Activated naive CD8-positive, alpha-beta T cell treated with anti-CD3 and anti-CD28 coated beads for 36 hours (primary cell): ENCODE results near the gene NXPH4. TPM values are rescaled to one million over a fixed set of nuclear protein-coding genes. Genes with fewer than 3 reads are reported as not detected.

Experiments used
- DNase-seq: peaks from one replicate; pipeline ENCODE4 v3.0.0; 2021
- H3K27ac Mint-ChIP-seq: one replicate; pipeline ENCODE4 v1.8.0; 2022; ENCODE audit warnings: mild to moderate bottlenecking, moderate library complexity, mixed read lengths
- H3K27me3 Mint-ChIP-seq: one replicate; pipeline ENCODE4 v1.8.0; 2022; ENCODE audit warnings: mild to moderate bottlenecking, mixed read lengths
- H3K36me3 Mint-ChIP-seq: one replicate; pipeline ENCODE4 v1.8.0; 2021; ENCODE audit warnings: mild to moderate bottlenecking, mixed read lengths
- H3K4me1 Mint-ChIP-seq: one replicate; pipeline ENCODE4 v1.8.0; 2021; ENCODE audit warnings: mixed read lengths
- H3K4me3 Mint-ChIP-seq: one replicate; pipeline ENCODE4 v1.8.0; 2022; ENCODE audit warnings: mild to moderate bottlenecking, moderate library complexity, mixed read lengths
- H3K9me3 Mint-ChIP-seq: one replicate; pipeline ENCODE4 v1.8.0; 2022; ENCODE audit warnings: mixed read lengths
- total RNA-seq, 2 experiments: library from RNA; stranded (reverse); gene quantifications; one replicate each; pipeline ENCODE4 v1.2.3, GENCODE V29; 2021

The NXPH4 gene
- total RNA-seq, 2 experiments from 2014 or later: 0.19 to 0.26 TPM

DNA sequence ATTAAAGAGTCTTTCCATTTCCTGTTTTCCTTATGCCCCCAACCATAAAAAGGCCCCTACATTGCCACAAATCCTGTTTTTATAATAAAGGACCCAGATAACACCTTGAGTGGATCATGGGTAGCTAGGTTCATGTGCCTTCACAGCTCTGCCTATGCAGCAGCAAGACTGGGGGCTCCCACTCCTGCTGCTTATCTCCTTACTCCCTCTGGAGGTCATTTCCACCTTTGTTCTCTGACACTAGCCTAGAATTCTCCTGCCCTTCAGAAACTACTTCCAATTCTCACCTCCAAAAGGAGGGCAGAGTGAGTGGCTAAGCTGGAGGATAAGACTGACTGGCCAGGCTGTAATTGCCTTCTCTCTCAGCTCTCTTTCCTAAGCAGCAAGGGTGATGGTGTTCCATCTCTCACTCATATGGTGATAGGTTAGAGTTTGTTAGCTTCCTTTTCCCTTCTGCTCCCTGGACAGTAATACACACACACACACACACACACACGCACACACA lies 54.4 kb downstream of the NXPH4 start:
- H3K9me3 Mint-ChIP-seq: no peaks in the 10 kb centered on the region
- peaks cover 11% of the 10 kb centered on the region for H3K4me1 Mint-ChIP-seq
- H3K36me3 Mint-ChIP-seq: peaks cover 17% of the 10 kb centered on the region
- H3K27me3 Mint-ChIP-seq: no peaks in the 10 kb centered on the region
- H3K27ac Mint-ChIP-seq: no peak overlapping the region
- no peak overlapping the region for H3K4me3 Mint-ChIP-seq
- no peak for DNase-seq

DNA sequence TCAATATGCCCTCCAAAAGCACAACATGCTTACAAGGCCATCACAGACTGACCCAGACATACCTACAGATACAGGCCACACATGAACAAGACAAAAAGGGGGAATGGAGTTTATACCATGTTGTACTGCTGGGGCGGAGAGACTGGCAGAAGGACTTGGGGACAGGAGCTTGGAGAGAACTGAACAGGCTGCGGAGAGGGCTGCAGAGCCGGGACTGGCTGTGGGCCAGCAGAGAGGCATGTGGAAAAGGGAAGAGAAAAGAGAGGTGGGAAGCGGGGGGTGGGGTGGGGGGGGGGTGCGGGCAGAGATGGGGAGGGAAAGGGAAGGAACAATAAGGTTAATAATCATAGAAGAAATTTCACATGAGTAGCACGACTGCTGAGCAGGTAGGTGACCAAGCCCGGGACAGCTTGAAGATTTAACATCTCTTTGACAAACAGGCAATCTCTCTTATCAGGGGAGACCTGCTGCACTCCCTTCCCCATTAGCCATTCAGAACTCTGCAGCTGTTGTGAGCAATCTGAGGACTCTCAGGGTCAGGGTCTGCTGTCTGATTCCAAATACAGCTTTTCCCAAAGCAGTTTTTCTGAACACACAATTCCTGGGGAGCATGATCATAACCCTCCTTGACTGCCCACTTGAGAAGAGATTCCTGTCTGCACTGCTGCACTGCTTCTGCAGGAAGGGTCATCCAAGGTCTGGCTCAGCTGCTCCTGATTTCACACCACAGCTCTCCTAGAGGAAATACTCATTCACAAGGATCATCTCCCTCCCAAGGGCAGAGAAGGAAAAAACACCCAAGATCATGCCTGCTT lies 56.0 kb downstream of the NXPH4 start:
- Mint-ChIP-seq H3K27ac (no peak overlapping the region), H3K4me1 (peaks cover 11% of the 10 kb centered on the region), H3K9me3 (no peaks in the 10 kb centered on the region), H3K27me3 (no peaks in the 10 kb centered on the region), H3K36me3 (peaks cover 20% of the 10 kb centered on the region), H3K4me3 (no peak overlapping the region)
- no peak for DNase-seq

GRCh38 chr12:57273516-57273915 lies 56.9 kb downstream of the NXPH4 start:
- DNase-seq: no peak

More at GRCh38 chr12:57273516-57273915, 56.9 kb downstream of the NXPH4 start:
- Mint-ChIP-seq H3K4me1 (peaks cover 5% of the 10 kb centered on the region), H3K4me3 (no peak overlapping the region), H3K36me3 (peaks cover 19% of the 10 kb centered on the region), H3K27me3 (no peaks in the 10 kb centered on the region), H3K27ac (no peak overlapping the region), H3K9me3 (no peaks in the 10 kb centered on the region)

Other genes starting within 250 kb of the NXPH4 start
- gene ZBTB39, start 210.2 kb upstream of the NXPH4 start, total RNA-seq: 1 to 10 TPM; 7.0 to 7.2 TPM
- gene TAC3, start 200.3 kb upstream of the NXPH4 start, total RNA-seq: under 1 TPM; 0.31 to 0.32 TPM
- 1 to 10 TPM; 1.3 to 1.4 TPM for gene MYO1A, start 166.7 kb upstream of the NXPH4 start, total RNA-seq
- 10 to 100 TPM; 50.5 to 51.2 TPM for gene NEMP1, start 138.0 kb upstream of the NXPH4 start, total RNA-seq
- 10 to 100 TPM; 47.2 to 48.0 TPM for gene NAB2, start 127.7 kb upstream of the NXPH4 start, total RNA-seq
- gene STAT6, start 105.4 kb upstream of the NXPH4 start, total RNA-seq: 100 to 1,000 TPM; 256 to 259 TPM
- 1 to 10 TPM; 1.3 to 2.0 TPM for gene LRP1, start 88.3 kb upstream of the NXPH4 start, total RNA-seq
- gene LRP1-AS, start 69.2 kb upstream of the NXPH4 start, total RNA-seq: not detected
- gene SHMT2, start 12.9 kb downstream of the NXPH4 start, total RNA-seq: 100 to 1,000 TPM; 517 to 532 TPM
- 1 to 10 TPM; 2.0 to 2.6 TPM for gene STAC3, start 34.4 kb downstream of the NXPH4 start, total RNA-seq
- 10 to 100 TPM; 22.8 to 24.2 TPM for gene R3HDM2, start 214.2 kb downstream of the NXPH4 start, total RNA-seq
- not detected for gene INHBC, start 218.0 kb downstream of the NXPH4 start, total RNA-seq
- gene INHBE, start 238.5 kb downstream of the NXPH4 start, total RNA-seq: 1 to 10 TPM; 1.2 to 1.7 TPM
- under 1 TPM; 0.56 to 0.62 TPM for gene GLI1, start 243.0 kb downstream of the NXPH4 start, total RNA-seq